HG03442 (cell line): Measurements from ENCODE around the gene FASN.

Source experiments
- ATAC-seq: cut with Tn5 transposase; IDR thresholded peaks from one replicate; pipeline ENCODE4 v1.9.1; 2021; ENCODE audit warnings: mild to moderate bottlenecking, moderate library complexity; ENCODE audit not compliant: unreplicated experiment

FASN gene

DNA sequence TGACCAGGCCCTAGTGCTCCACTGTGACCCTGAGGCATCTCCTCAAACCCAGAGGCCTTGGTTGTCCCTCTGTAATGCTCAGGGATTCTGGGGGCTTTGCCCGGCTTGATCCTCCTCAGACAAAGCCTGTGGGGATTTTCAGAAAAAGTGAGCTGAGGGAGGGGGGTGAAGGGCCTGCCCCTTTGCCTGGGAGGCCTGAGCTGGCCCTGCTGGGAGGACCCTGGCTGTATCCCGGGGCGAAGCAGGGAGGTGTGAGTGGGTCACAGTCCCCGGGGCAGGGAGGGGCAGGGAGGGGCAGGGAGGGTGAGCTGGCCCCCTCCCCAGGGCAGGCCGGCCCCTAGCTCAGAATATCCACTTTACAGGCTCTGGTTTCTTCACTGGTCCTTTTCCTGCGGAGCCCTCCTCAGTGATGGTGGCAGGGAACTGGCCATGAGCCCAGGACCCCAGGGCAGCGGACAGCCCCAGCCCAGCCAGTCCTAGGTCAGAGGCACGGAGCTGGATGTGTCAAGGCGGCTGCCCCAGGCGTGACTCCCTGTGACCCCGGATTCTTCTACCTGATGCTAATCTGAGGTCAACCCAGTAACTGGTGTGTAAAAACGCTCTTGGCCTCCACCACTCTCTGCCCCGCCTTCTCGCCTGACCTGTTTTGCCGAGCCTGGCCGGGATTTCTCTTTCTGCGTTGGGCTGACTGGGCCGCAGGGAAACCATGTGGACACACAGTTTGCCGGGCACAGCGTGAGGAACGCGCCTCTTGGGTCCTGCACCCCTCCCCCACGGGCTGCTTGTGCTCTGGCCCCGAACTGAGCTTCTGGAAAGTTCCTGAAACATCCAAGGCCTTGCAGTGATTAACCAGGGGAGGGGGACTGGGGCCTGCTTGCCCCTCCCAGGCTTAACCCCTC lies 5.8 kb upstream of the FASN start:
- ATAC-seq: no peak

DNA sequence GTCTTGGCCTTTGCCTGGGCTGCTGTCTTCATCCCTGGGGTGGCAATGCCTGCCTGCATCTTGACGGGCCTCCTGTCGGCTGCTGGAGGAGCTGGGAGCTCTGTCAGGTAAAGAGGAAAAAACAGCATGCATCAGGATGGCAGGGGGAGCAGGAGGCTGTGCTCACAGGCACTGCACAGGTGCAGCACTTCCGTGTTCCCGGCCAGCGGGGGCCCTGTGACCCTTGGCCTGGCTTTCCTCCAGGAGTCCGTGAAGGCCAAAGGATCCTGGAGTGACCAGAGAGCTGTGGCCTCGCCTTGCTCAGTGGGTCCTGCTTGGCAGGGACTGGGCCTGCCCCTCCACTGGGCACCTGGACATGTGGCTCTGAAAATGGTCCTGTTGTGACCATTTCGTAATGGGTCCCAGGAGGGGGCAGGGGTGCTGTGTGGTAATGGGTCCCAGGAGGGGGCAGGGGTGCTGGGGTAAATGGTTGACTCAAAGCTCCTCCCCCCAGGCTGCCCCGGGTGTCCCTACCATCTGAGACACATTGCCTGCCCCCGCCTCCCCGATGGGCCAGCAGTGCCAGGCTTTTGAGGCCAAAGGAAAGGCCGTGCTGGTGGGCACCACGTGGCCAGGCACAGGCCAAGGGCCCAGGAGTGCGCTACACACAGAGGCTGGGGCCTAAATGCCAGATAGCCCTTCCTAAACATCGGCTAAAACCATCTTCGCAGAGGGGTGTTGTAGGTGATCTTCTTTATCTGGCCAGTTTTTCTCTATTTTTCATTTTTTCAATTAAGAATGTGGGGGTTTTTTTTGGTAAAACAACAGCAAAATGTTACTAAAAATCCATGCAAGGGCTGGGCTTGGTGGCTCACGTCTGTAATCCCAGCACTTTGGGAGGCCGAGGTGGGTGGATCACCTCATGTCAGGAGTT lies 4.0 kb upstream of the FASN start:
- no peak for ATAC-seq

DNA sequence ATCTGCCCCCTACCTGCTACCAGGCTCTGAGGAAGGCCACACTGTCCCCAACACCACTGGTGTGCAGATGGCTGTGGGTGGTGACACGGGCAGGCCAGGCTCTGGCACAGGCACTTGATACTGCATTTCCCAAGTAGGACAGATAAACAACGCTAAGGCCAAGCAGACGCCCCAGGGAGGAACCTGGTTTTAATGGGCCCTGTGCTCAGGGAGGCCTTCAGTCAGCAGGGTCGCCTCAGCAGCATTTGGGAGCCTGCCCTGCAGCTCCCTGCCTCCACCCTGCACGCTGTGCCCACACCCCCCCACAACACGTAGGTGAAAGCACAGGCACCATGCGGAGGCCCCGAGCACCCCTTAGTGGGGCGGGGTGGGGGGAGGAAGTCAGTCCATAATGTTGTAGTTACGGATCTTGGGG lies 3.3 kb upstream of the FASN start:
- no peak for ATAC-seq

DNA sequence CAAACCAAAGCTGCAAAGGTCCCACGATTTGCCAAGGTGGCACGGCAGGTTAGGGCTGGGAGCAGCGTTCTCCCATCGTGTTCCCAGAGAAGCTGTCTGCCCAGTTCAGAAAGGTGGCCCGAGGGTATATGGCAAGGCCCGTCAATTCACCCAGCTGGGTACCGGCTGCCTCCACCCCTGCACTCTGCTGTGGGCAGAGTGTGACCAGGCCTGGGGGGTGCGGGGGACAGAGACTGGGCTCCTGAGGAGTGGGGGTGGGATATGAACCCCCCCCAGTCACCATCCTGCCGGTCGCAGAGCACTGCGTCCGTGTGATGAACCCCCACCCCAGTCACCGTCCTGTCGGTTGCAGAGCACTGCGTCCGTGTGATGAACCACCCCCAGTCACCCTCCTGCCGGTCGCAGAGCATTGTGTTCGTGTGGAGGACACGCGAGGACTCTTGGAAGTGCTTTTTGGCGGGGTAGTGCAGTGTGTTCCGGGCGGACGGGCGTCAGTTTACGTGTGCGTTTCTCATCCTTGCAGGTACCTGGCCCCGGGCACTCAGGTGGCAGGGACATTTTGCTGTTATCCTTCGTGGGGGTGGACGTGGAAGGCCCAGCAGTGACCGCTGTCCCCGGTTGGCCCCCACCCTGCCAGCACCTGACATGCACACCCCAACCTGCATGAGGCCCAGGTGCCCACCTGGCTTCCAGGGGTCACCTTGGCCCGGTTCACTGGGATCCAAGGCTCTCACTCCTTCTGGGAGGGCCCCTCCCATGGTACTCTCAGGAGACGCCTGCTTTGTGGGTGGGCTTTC lies 2.7 kb upstream of the FASN start:
- no peak for ATAC-seq

DNA sequence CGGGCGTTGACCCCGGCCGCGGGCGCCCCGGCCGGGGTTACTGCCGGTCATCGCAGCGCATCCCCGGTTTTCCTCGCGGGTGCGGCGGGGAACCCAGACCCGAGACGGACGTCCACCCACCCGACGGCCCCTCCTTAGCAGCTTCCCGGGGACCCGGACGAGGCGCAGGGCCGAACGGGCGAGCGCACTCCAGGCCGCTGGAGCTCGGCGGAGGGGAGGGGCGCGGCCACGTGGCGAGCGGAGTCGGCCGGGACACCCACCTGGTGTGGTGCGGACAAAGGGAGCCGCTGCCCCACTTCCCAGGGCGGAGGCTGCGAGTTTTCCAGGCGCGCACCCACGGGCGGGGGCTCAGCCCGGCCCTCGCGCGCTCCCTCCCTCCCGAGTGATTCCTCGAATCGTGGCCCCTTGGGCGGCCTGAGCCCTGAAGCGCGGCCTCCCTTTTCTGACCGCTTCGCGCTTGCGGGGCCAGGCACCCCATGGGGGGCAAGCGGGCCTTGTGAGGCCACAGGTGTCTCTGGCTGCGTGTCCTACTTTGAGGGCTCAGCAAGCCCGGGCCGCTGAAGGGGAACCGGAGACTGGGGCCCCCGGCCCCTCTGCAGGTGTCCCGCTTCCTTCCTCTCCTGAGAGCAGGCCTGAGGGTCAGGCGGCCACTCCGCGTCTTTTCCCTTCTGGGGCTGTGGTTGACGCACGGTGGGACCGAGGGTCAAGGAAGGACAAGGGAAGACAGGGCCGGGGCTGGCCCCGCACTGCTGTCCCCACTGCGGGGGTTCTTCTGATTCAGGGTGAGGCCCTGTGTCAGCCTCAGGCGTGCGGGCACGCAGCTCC lies 1.1 kb upstream of the FASN start:
- no peak for ATAC-seq

DNA sequence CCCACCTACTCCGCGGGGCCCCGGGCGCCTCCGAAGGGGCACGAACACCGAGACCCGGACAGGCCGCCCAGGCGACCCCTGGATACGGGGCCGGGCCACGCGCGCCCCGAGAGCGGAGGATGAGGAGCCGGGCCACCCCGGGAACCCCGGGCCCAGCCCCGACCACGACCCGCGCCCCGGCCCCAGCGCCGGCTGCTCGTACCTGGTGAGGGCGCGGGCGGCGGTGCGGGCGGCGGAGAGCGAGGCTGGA lies 192 bp downstream of the FASN start:
- ATAC-seq: no peak

DNA sequence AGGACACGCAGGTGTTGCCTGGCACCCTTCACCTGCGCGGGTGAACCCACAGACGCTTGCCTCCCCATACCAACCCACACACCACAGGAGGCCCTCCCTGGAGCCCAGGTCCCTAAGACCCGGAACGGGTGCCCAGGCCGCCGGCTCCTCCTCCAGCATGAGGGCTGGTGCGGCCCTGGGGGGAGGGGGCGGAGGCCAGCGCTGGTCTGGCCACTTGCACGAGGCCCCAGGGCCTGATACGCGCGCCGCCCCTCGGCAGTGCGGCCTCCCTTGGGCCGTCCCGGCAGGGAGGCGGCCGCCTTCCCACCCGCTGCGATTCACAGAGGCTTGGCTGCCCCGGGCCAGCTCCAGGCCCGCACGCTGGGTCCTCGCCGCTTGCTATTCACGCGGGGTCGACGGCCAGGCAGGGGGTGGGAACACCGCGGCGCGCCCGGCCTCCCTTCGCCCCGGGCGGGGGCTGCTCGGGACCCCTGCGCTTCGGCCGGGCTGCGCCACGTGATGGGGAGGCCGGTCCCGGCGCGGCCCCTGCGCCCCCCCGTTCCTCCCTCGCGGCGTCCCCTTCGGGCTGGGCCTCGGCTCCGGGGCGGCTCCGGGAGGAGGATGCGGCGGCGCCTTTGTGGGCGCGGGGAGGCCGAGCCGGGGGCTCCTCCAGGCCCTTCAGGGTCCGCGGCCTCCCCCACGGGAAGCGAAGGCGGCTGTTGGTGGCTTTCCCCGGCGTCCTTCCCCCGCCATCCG lies 685 bp downstream of the FASN start:
- no peak for ATAC-seq

DNA sequence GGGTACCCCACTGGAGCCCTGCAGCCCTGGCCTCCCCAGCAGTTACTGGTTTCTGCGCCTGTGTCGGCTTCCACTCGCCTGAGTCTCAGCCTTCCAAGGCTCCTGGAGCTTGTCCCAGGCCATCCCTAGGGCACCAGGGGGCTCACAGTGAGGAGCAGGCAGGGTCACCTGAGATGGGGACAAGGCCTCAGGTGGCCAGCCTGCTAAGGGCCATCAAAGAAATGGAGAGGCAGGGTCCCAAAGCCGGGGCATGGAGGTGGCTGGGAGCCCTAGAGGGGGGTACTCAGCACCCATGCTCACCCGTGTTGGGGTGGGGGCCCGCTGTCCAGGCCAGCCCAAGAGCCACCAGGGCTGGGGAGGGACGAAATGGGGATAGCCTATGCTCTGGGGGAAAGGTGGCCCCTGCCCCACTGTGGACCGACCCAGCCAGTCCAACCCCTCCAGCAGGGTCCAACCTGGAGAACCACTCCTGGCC lies 1.3 kb downstream of the FASN start:
- no peak for ATAC-seq

DNA sequence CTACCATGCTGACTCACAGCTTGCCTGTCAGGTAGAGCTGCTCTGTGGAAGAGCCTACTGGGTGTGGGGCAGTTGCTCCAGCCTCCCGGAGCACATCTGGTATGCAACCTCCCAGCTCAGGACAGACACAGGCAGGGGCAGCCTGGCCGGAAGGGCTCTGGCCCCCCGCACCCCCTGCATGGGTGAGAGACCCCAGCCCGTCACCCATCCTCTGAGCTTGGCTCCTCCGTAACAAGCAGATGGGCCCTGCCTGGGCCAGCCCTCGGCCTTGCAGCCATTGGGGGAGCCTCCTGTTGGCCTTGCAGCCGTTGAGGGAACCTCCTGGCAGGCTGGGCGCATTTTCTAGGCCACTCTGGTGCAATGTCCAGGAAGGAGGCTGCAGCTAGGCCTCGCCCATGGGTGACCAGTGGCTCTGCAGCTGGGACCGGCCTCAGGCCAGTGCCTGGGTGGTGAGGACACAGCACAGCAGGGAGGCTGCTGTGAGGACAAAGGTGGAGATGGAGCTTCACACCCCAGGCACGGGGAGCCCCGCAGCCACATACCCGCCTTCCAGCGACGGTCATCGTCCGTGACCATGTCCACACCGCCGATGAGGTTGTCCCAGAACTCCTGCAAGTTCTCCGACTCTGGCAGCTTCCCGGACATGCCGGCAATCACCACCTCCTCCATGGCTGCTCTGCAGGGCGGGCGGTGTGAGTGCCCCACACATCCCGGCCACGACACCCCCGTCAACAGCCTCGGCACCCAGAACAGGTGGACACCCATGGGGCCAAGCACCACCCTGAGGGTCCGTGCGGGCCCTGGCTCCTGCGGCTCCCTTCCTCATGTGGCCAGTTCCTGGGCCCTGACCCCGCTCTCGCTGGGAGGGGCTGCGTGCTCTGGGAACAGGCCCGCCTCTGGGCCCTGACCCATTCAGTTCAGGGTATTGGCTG lies 2.0 kb downstream of the FASN start:
- ATAC-seq: no peak

DNA sequence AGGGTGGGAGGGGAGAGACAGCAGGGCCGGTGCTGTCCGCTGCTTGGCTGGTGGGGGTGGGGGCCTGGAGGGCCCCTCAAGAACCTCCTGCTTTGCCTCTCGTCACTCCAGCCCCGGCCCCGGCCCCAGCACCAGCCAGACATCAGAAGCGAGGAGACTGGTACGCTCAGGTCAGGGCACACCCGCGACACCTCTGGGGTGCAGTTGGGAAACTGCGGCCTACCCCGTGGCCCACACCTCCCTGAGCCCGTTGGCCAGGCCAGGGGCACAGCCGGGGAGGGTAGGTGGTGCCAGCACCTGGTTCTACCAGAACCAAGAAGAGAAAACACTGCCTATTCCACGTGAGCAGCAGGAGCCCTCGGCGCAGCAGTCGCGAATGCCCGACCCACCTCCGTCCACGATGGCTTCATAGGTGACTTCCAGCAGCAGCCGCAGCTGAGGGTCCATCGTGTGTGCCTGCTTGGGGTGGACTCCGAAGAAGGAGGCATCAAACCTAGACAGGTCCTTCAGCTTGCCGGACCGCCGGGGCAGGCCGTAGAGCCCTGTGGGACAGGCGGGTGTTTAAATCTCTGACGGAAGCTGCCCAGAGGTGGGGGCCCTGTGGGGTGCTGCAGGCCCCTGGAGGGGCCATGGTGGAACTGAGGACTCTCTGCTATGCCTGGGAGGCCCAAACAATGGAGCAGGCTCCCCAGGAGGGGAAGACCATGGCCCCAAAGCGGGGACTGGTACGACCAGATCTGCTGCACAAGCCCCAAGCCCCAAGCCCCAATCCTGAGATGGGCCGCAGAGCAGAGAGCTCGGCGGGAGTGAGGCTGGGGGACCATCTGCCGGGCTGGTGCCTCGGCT lies 2.9 kb downstream of the FASN start:
- no peak for ATAC-seq

DNA sequence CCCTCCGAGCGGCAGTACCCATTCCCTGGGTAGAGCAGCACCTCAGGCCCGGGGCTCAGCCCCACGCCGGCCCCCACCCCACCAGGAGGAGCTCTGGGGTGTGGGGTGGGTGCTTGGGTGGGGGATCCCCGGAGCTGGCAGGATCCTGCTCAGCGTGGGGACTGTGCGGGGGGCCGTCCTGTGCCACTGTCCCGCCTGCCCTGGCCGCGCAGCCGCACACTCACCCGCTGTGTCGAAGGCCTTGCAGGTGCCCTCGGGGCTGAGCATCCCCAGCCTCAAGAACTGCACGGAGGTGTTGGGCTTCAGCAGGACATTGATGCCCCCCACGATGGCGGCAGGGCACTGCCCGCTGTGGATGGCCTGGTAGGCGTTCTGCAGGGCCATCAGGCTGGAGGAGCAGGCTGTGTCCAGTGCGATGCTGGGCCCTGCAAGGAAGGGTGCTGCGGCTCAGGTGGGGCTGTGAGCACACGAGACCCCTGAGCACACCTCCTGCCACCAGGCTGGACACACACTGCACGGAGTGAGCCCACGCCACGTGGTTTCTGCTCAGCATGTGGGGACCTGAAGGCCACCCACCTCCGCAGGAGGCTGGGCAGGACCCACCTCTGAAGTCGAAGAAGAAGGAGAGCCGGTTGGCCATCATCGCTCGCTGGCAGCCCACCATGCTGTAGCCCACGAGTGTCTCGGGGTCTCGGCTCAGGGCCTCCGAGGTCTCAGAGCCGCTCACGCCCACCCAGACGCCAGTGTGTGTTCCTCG lies 4.9 kb downstream of the FASN start:
- ATAC-seq: no peak

DNA sequence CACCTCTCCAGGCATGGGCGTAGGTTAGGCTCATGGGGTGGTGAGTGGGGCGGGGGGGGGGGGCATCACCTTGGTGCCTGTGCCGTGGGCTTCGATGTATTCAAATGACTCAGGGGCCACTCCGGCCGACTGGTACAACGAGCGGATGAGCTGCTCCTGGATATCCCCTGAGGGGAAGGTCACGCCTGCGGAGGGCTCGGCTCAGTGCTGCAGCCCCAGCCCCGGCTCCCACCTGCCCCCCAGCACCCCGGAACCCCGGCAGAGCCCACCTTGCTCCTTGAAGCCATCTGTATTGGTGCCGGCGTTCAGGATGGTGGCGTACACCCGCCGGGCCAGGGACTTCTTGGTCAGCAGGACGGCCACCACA lies 5.4 kb downstream of the FASN start:
- ATAC-seq: no peak

DNA sequence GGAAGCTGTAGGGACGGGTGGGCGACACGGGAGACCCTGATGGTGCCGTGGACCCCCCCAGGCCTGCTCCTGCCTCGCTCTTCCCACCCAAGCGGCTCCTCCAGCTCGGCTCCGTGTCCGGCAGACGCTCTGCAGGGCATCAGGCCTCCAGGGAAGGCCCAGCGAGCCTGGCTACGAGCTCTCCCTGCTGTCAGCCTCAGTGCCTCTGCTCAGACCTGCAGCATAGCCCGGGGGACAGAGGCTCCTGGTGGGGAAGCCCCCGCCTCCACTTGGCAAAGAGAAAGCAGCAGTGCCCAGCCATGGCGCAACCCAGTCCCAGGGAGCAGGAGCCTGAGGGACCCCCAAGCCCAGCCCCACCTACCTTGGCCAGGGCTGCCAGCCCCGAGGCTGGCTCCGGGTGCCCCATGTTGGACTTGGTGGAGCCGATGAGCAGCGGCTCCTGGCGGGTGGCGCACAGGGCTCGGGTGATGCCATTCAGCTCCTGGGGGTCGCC lies 5.9 kb downstream of the FASN start:
- no peak for ATAC-seq

DNA sequence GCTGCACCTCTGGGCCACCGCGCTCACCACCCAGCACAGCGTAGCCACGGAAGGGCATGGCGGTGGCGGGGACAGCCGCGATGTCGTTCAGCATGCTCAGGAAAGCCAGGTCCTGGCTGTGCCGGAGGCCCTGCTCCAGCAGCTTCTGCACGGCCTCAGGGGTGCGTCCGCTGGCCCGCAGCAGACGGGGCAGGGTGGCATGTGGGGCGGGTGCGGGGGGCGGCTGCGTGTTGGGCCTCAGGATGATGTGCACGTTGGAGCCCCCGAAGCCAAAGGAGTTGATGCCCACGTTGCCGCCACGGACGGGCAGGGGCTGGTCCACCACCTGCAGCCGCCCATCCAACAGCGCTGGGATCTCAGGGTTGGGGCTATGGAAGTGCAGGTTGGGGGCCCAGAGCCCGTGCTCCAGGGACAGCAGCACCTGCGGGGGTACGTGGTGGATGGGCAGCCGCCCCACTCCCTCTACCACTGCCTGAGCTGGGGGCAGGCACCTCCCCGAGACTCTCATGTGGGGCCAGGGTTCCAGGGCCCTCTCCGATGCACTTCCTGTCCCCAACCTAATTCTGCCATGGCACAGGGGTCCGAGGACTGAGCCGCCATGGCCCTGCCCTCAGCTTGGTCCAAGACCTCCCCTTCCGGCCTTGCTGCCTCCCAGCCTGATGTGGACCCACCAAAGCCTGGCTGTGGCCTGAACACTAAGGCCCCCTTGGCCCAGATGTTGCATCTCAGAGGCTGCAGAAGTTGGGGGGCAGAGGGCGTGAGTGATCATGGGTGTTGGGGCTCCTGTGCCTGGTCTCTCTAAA lies 6.6 kb downstream of the FASN start:
- no peak for ATAC-seq

DNA sequence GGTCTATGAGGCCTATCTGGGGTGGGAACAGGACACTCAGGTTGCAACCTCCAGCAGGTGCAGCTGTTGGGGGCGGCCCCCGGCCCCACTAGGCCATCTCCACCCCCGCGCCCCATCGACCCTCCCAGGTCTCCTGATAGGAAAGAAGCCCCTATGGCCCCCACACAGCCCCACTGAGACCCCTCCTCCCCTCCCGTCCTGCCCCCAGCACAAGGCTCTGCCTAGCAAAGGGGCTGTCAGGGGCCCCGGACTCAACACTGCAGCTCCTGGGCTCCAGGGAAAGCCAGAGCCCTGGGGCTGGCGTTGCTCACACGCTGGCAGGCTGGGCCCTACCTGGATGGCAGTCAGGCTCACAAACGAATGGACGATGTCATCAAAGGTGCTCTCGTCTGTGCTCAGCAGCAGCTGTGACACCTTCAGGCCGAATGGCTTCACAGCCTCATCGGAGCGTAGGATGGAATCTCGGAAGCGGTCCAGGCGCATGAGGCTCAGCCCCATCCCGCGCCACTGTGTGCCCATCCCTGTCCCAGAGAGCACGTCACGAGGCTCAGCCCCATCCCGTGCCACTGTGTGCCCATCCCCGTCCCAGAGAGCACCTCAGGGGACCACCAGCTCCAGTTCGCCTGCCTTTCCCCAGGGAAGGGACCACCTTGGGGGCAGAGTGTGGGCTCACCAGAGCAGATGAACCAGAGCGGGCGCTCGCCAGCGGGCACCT lies 7.3 kb downstream of the FASN start:
- no peak for ATAC-seq
